Mammary epithelial cell (primary cell): ENCODE measurements around the gene SUN2.

ENCODE experiments used
- CTCF ChIP-seq, 2 donors: IDR thresholded peaks in 1 of 2; conservative IDR thresholded peaks in 1 of 2; 2 replicates each; pipeline ENCODE4 v1.5.1; 2011 to 2012; ENCODE audit warnings: inconsistent platforms in 2 of 2, low read length in 2 of 2, mild to moderate bottlenecking in 2 of 2, control low read depth in 1 of 2, low read depth in 1 of 2; ENCODE audit not compliant: insufficient read depth in 1 of 2; ENCODE audit errors: extremely low read depth in 1 of 2
- EZH2 ChIP-seq: IDR thresholded peaks from 2 replicates; pipeline ENCODE4 v1.6.1; 2012; ENCODE audit warnings: low read length, inconsistent platforms, borderline replicate concordance

- TF ChIP-seq CTCF (conservative IDR thresholded peaks at IDR 0.05 in 1 of 2, IDR thresholded peaks at IDR 0.05 in 1 of 2; ENCODE audit: extremely low read depth in 1 of 2, insufficient read depth in 1 of 2, low read depth in 1 of 2, low read length in 2 of 2) (no peak), EZH2 (no peak)
Measured at GRCh38 chr22:38792833-38793232, 37.0 kb upstream of the SUN2 start.
